SKM-1 (cell line): ENCODE data around the gene ARMH1.
A peak's percentile ranks its signal among the peaks of the same experiment; 100 is the strongest.

ENCODE experiments used
- DNase-seq: peaks from one replicate; lab custom pipeline; 2025; ENCODE audit not compliant: unreplicated experiment; lab: John Stamatoyannopoulos, UW

Gene ARMH1

DNA sequence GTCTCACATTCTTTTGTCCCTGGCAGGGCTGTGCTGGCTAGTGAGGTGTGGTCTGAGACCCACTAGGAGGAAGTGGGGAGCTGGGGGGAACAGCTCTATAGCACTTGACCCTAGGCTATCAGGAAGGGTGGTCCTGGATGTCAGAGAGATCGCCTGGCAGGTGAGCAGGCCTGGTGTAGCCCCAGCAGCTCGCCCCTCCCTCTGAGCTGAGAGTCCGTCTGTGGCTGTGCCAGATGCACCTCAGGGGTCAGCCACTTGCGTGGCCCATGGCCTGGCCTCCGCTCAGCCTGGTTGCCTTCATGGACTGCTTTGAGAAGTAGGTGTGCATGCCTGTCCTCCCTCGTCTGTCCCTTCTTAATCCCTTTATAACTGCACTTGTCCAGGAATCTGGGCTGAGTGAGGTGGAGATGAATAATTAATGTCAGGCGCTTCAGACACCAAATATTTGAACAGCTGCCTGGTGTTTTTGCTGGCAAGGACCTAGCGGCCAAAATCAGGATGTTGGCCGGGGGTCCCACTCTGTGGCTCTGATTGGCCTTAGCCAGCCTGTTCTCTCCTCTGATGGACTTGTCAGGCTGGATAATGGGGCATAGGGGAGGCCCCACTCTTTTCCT, 30.7 kb upstream of the ARMH1 start:
- DNase-seq, result no peak

DNA sequence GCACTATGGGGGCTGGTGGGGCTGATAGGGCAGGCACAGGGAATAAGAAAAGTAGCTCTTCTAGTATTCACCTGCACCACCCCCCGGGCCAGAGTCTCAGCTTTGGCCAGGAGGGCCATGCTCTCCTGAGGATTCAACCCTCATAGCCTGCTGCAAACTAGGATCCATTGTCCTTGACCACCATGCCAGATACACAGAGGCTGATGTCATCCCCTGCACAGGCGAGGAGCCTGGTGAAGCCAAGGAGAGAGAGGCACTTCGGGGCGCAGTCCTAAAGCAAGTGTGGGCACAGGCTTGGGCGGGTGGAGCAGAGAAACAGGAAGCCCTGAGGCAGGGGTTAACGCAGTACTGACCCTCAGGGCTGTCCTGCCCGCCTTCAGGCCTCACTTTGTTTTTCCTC, 29.7 kb upstream of the ARMH1 start:
- DNase-seq, result no peak

DNA sequence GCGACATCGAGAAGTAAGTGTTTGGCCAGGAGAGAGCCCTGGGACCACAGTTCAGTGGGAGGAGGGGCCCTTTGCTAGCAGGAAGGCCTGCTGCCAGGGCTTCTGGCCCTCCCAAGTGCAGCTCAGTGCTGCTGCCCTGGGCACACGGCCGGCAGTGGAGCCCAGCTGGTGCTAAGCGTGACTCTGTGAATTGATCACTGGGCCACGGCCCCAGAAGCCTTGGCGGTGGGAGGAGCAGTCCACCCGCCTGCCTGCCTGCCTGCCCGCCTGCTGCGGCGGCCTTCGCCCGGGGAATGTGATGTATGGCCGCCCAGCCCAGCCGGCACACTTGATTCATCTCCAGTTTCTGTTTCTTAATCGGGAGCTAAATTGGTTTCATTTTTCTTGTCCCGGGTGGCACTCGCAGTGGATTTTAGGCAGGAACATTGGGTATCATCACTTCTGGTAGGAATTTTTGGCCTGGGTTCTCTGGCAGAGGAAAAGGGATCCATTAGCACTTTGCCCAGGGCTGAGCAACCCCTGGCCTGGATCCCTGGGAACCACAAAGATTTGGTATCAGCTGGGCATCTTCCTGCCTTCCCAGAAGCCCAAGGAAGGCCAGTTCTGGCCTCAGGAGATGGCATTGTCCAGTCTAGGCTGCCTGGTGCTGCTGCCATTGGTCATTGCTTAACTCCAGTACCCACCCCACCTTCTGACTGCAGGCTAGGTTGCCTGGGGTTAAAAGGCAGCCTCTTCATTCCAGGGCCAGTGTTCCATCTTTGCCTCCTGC, 28.9 kb upstream of the ARMH1 start:
- DNase-seq, result no peak

DNA sequence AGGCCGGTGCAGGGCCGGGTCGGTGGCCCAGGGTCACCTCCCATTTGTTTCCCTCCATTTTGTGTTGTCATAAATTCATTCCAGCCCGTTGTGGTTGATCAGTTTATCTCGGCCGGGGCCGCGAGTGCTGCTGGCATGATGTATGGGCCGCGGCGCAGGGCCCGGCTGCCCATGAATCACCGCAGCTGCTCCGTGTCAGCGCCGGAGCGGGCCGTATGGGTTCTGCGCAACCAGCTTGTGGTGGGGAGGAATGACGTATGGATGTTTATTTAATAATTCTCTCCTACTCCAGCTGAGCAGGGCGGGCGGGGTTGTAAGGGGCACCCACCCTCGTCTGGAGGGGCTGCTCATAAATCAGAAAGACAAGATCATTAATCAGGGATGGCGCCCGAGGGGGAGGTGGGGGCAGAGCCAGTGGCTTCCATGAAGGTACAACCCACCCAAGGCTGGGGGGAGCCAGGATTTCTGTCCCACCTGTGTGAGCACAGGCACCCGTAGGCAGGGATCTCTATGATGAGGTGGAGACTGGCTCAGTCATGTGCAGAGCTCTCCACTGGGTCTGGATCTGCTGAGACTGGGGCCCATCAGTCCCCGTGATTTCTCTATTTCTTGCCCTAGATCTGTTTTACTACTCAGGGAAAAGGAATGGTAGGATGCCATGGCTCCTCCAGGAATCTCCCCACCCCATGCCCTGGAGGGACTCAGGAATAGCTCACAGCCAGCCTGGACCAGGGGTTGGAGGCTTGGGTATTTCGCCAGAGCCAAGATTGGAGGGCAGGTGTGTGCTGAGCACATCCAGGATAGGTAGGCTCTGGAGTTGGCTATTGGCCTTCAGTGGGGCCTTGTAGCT, 28.0 kb upstream of the ARMH1 start:
- DNase-seq, result no peak

DNA sequence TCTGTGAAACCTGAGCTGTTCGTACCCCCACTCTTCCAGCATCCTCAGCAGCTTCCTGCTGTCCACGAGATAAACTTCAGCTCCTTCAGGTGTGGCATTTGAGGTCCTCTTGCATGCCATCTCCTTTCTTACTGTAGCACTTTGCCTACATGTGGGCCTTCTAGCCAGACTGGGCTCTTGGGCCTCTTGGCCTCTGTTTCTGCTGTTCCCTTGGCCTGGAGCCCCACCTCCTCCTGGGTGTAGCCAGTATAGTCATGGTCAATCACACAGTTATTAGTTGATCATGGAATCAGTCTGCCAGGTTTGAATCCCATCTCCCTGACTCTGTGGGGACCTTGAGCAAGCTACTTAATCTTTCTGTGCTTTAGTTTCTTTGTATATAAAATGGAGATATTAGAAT, 26.6 kb upstream of the ARMH1 start:
- DNase-seq, result no peak

DNA sequence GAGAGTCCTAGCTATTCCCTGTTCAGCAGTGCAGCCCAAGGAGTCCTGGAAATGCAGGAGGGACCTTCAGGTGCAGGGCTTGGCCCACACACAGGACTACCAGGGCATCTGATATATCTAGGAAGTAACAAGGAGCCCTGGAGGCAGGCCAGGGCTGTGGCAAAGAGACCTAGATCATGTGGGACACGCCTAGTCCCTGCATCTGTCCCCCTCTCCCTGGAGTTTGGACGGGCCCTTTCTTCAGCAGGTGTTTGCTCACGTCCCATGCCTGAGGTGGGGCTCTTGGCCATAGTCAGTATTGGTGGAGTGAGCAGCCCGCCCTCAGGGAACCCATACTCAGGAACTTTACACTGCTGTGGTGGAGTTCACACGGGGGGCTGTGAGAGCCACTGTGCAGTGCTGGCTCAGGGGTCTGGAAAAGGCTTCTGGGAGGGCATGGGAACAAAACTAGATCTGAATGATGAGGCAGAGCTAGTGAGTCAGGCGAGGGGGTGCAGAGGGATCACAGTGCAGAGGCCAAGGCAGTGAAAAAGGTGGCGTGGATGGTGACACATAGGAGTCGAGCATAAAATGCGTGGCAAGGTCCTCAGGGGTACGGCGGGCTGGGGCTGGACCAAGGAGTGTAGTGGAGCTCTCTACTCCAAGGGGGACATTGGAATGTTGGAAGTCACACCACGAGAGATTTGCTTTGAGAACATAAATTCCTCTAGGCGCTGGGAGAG, 25.8 kb upstream of the ARMH1 start:
- no peak for DNase-seq

DNA sequence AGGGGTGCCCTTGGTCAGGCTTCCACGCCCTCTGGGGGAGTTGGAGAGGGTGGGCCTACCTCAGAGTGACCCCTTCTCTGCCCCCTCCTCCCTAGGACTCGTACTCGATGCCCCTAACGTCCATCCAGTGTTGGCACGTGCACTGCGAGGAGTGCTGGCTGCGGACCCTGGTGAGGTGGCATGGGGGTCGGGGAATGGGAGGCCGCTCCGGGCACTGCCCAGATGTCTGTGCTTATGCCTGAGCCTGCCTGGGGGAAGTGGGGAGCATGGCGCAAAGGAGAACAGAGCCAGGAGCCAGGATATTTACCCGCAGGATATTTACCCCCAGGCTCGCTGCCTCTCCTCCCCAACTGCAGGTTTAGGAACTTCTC, 24.7 kb upstream of the ARMH1 start:
- DNase-seq, result no peak

DNA sequence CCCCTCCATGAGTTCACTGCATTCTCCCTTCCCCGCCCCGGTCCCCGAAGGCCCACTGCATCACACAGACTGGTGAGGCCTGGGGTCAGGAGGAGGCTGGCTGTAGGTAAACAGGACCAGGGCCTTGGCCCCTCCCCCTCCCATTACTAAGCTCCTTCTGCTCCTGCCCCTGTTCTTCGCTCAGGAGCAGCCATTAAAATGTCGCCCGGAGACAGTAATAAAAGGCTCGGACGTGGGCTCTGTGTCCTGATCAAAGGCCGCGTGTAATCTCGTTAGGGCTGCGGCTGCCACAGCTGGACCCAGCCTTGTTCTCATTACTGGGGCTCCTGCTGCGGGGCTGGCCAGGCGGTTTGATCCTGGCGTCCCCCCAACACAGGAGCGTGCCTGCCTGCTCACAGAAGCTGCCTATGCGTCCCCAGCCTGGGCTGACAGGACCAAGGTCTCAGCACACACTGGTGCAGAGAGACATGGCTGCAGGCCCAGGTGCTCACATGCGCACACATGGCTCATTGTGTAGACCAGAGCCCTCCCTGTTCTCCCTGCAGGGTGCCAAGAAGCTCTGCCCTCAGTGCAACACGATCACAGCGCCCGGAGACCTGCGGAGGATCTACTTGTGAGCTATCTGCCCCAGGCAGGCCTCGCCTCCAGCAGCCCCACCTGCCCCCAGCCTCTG, 24.2 kb upstream of the ARMH1 start:
- DNase-seq, result no peak

DNA sequence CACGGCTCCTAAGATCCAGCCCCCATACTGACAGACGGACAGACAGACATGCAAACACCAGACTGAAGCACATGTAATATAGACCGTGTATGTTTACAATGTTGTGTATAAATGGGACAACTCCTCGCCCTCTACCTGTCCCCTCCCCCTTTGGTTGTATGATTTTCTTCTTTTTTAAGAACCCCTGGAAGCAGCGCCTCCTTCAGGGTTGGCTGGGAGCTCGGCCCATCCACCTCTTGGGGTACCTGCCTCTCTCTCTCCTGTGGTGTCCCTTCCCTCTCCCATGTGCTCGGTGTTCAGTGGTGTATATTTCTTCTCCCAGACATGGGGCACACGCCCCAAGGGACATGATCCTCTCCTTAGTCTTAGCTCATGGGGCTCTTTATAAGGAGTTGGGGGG, 23.4 kb upstream of the ARMH1 start:
- no peak for DNase-seq

DNA sequence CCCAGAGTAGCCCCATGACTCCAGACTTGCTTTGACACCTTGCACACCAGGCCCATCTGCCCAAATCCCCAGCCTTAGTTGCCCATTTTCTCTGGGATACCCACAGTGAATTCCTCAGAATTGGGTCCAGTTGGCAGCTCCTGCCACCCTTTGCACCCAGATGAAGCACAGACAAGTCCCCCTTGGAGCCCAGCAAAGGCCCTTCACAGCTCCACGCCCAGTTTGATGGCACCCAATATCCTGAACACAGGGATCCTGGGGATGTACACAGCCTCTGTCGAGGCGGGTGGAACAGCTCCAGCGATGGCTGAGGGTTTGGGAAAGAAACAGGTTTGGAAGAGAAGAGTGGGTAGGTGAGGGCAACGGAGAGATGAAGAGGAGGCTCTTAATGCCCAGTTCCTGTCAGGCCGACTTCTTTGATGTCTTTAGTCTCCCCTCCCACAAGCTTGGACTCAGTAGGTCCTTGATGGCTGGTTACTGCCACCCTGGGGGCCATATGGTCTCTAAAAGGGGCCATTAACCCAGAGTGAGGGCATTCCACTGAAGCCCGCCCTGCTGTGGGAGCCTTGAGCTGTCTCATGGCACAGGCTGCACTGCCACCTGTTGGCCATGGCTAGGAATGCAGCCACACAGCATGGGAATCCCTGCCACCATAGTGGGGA, 21.9 kb upstream of the ARMH1 start:
- DNase-seq, result peak; percentile 7

DNA sequence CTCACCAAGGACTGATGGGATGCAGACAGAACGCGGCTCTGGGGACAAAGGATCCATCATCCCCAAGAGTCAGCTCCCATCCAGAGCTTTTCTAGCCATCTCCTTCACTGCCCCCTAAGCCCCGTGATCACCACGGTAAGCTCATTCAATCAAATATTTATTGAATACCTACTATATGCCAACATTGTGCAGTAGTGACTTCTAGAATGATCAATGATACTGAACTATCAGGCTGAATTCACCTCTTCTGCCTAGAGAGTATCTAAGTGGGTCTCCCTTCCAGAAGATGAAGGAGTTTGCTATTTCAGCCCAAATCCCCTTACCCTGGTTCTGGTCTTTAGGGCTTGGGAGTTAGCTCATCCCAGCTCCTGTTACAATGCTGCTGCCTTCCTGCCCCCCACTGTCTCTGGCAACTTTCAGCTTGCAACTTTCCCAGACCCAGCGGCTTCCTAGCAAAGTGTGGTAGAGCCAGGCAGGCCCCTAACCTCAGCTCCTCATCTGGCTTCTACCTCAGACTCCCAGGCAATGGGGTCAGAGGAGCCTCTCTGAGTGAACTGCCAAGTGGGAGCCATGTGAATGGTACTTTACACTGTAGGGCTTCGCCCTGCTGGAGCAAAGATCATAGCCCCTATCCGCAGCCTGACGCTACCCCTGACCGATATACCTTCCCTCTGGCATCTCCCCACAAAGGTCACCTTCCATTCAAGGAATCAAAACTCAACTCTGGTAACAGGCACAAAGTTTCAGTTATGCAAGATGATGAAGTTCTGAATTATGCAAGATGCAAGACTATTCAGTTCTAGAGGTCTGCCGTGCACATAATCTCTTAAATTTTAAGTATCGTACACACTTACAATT, 21.2 kb upstream of the ARMH1 start:
- DNase-seq, result no peak

DNA sequence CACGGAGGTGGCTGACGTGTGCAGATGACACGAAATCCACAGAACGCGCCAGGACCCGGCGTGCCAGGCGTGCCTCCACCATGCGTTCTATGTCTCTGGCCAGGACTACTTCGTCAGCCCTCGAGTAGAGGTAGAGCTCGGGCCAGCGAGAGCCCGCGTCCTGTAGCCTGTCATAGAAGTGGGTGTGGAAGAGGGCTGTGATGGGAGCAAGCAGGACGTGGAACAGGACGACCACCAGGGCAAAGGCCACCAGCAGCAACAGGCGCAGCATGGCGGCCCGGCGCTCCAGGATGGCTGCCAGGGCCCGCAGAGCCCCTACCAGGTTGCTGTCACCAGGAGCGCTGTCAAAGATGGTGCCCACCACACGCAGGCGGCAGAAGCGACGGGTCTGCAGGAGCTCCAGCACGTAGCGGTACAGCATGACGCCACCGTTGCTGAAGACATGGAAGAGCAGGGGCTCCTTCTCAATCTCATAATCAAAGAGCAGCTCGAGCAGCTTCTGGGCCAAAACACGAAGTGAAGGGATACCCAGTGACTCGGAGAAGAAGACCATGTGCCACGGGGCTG, 19.8 kb upstream of the ARMH1 start:
- DNase-seq, result no peak

DNA sequence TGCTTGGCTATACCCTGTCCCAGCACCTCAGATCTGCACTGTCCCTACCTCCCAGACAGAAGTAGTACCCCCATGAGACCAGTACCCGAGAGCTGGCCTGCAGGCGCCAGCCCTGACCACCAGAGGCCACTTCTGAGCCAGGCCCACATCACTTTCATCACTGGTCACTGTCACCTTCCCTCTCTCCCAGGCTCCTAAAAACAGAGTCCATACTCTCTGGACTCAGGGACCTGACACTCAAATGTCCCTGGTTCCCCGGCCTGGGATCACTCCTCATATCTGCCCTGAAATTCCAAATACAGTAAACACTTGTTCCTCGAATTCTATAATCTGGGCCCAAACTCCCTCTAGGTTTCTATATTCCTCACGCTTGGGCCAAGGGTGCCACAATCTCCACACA, 18.9 kb upstream of the ARMH1 start:
- DNase-seq, result peak; percentile 14

DNA sequence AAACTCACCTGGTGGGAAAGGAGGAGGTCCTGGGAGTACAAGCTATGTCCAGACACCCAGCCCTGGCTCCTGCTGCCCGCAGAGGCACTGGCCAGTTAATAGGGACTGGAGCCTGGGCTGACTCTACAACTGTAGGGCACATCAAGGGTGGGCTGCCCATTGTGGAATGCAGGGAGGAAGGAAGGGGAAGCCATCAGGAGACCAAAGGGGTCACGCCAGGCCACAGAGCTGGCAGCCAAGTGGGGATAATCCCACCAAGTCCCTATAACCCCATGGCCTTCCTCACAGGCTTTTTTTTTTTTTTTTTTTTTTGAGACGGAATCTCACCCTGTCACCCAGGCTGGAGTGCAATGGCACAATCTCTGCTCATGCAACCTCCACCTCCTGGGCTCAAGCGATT, 14.9 kb upstream of the ARMH1 start:
- DNase-seq, result no peak

DNA sequence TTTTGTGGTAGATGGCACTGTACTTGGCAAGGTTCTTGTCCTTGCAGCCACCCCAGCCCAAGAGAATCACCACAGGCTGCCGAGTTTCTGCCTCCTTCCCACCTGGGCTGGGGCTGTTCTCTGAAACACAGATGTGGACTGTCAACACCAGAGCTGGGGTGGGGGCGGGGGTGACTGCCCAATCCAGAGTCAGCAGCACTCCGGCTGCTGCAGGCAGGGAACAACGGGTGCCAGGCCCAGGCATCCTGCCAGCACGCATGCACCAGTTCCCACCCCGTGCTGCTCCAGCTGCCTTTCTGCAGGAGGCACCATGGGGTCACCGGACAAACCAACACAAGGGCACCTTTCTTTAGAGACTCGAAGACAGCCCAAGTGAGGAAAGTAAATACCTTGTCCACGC, 14.3 kb upstream of the ARMH1 start:
- DNase-seq, result no peak

DNA sequence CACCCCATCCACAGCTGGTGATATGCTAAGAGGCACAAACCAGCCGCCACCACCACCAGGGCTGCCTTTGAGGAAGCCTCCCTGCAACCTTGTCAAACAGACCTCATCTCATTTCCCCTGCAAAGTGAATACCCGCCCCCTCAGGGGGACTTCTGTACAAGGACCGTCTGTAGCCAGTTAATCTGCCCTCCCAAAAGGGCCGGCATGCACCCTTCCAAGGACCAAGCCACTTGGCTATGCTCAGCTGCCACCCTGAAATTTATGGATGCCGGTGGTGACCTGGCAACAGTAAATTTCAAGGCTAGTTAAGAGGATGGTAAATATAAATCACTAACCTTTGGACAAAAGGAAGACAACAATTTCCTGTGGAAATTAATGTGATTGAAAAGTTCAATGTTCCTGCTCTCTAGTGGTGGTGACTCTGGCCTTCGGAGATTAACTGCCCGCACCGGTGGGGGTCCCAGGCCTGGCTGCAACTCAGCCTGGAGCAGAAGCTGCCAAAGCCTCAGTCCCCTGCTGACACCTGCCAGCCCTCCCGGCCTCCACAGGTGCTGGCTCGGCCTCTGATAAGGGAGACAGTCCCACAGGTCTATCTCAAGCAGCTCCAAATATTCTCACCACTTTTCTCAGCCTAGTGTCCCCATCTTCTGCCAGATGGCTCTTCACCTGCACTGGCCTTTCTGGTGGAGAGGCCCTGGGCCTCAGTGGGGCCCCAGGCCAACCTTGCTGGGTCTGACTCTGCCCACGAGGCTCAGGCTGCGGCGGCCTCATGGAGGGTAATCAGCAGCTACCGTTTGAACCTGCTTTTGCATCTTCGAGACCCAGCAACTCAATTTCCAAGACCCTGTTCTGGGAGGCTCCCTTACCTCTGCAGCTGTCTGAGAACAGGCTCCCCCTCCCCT, 12.5 kb upstream of the ARMH1 start:
- DNase-seq, result no peak

DNA sequence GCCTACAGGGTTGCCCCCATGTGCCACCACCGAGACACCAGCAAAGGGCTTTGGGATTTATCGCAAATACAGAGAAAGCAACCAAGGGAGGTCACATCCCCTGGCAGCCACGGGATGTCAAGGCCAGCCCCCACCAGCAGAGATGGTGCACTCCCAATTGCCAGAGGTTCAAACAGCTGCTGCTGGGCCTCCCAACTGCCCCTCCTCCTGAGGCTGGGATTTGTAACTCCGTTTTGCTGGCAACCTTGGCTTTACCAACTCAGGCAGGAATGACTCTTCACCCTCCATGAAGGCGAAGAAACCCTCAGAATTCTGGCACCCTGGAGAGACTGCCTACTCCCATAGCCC, 11.9 kb upstream of the ARMH1 start:
- no peak for DNase-seq

DNA sequence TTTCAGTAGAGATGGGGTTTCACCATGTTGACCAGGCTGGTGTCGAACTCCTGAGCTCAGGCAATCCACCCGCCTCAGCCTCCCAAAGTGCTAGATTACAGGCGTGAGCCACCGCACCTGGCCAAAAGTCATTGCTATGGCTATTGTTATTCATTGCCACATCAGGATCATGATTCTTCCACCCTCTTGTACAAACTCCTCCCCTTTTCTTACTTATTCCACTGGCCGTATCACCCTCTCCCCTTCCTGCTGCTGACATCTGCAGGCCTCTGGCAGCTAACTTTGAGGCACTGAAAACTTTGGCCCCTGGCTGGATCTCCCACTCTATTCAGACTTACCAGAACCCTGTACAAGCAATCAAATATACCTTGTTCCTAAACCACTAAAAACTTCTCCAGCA, 11.1 kb upstream of the ARMH1 start:
- no peak for DNase-seq
